ENCODE measurements around the gene ILKAP. TPM values are rescaled to one million over a fixed set of nuclear protein-coding genes. Genes with fewer than 3 reads are reported as not detected.

Gene ILKAP
- total and polyA plus RNA-seq, 8 donors, result 30.6 to 57.3 (median 46.3) TPM

- ATAC-seq, result peak; percentile 68
- H3K9me3 ChIP-seq, result no peaks in the 10 kb centered on the region
- DNase-seq, result no peak
- intact Hi-C loops (cut with DNase I), result no loop called here
- H3K4me3 ChIP-seq, result no peak overlapping the region
- H3K27me3 ChIP-seq, result no peaks in the 10 kb centered on the region
- H3K36me3 ChIP-seq, result peaks cover 0 to 23% of the 10 kb centered on the region in 2 donors
- H3K4me1 ChIP-seq, result peaks cover 0 to 15% of the 10 kb centered on the region in 2 donors
- H3K27ac ChIP-seq, result no peak overlapping the region
- TF ChIP-seq CTCF (IDR thresholded peaks at IDR 0.05), result no peak
Observed at GRCh38 chr2:238226698-238227586, 23.4 kb upstream of the ILKAP start.

- Histone ChIP-seq H3K36me3 (peaks cover 0 to 23% of the 10 kb centered on the region in 2 donors), H3K4me1 (peaks cover 0 to 8% of the 10 kb centered on the region in 2 donors), H3K27me3 (no peaks in the 10 kb centered on the region), H3K9me3 (no peaks in the 10 kb centered on the region), H3K4me3 (no peak overlapping the region), H3K27ac (no peak overlapping the region)
- TF ChIP-seq CTCF (IDR thresholded peaks at IDR 0.05), result no peak
- intact Hi-C loops (cut with DNase I), result no loop called here
- DNase-seq (no peak), ATAC-seq (no peak)
Observed at GRCh38 chr2:238225911-238226697, 22.6 kb upstream of the ILKAP start.

GRCh38 chr2:238225121-238225520 is 21.6 kb upstream of the ILKAP start:
- Histone ChIP-seq H3K27me3 (no peaks in the 10 kb centered on the region), H3K27ac (no peak overlapping the region), H3K4me3 (no peak overlapping the region), H3K4me1 (no peaks in the 10 kb centered on the region), H3K36me3 (peaks cover 0 to 23% of the 10 kb centered on the region in 2 donors), H3K9me3 (no peaks in the 10 kb centered on the region)
- intact Hi-C loops (cut with DNase I), result no loop called here
- no peak for DNase-seq
- ATAC-seq, result no peak
- no peak for TF ChIP-seq CTCF (IDR thresholded peaks at IDR 0.05)

- Histone ChIP-seq H3K9me3 (no peaks in the 10 kb centered on the region), H3K36me3 (peaks cover 0 to 23% of the 10 kb centered on the region in 2 donors), H3K4me3 (no peak overlapping the region), H3K27me3 (no peaks in the 10 kb centered on the region), H3K27ac (no peak overlapping the region), H3K4me1 (no peaks in the 10 kb centered on the region)
- ATAC-seq, result no peak
- DNase-seq, result no peak
- no peak for TF ChIP-seq CTCF (IDR thresholded peaks at IDR 0.05)
- intact Hi-C loops (cut with DNase I), result no loop called here
Observed at GRCh38 chr2:238224356-238225035, 21.0 kb upstream of the ILKAP start.
